GM12873 (cell line): ENCODE results near the gene XYLT2.

Experiments
- CTCF ChIP-seq: IDR thresholded peaks from 2 replicates; pipeline ENCODE4 v1.5.1; 2012; ENCODE audit warnings: low read depth, mild to moderate bottlenecking, moderate library complexity, low read length, control low read depth; ENCODE audit not compliant: insufficient read depth; ENCODE audit errors: missing control alignments

XYLT2 gene

GRCh38 chr17:50362661-50363060 lies 16.7 kb downstream of the XYLT2 start:
- TF ChIP-seq CTCF: no peak

GRCh38 chr17:50363217-50364060 lies 17.5 kb downstream of the XYLT2 start:
- no peak for TF ChIP-seq CTCF

GRCh38 chr17:50364061-50364458 lies 18.1 kb downstream of the XYLT2 start:
- no peak for TF ChIP-seq CTCF

- no peak for TF ChIP-seq CTCF
These were observed 18.8 kb downstream of the XYLT2 start for GRCh38 chr17:50364715-50365114.

GRCh38 chr17:50365165-50365564 lies 19.2 kb downstream of the XYLT2 start:
- TF ChIP-seq CTCF: no peak

- no peak for TF ChIP-seq CTCF
These were observed 19.9 kb downstream of the XYLT2 start for GRCh38 chr17:50365649-50366393.

- TF ChIP-seq CTCF: no peak
These were observed 21.5 kb downstream of the XYLT2 start for GRCh38 chr17:50367401-50367800.
